HG02623 (cell line): ENCODE measurements around the gene SLC7A6OS.
A peak's percentile ranks its signal among the peaks of the same experiment; 100 is the strongest.

Source experiments
- ATAC-seq: cut with Tn5 transposase; IDR thresholded peaks from one replicate; pipeline ENCODE4 v1.9.1; 2021; ENCODE audit warnings: moderate library complexity; ENCODE audit not compliant: unreplicated experiment

The SLC7A6OS gene

GRCh38 chr16:68345351-68345810 lies 34.6 kb upstream of the SLC7A6OS start:
- ATAC-seq: no peak

DNA sequence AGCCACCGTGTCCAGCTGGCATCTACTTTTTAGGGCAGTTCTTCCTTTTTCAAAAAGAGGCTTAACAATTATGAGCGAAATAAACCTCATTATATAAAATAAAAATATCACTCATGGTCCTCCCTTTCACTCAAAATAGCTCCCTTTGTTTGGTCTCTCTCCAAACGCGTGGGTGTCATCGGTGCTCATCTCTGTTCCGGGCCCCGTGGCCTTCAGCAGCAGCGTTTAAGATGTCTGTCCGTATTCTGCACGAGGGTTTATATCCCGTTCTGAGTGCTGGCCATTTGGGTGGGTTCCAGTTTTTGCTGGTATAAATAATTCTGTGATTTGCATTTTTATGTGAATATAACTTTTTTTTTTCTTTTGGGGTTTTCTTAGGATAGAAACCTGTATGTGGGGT lies 33.5 kb upstream of the SLC7A6OS start:
- ATAC-seq: no peak

- ATAC-seq: no peak
These were observed 32.4 kb upstream of the SLC7A6OS start for GRCh38 chr16:68343137-68343536.

DNA sequence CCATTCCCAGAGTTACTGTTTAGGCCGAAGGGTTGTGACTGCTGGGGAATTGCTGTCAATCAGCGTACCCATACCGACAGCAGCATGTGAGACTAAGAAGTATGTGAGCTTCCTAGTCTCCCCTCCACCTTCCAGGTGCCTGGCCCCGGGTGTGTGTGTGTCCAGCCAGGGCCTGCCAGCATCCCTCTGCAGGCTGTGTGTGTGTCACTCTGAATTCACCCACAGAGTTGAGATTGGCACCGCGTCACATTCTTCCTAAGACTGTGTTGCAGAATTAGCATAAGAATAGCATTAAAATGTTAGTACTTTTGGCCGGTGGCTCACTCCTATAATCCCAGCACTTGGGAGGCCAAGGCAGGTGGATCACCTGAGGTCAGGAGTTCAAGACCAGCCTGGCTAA lies 31.9 kb upstream of the SLC7A6OS start:
- no peak for ATAC-seq

GRCh38 chr16:68339214-68339613 lies 28.5 kb upstream of the SLC7A6OS start:
- no peak for ATAC-seq

GRCh38 chr16:68338326-68339119 lies 27.8 kb upstream of the SLC7A6OS start:
- no peak for ATAC-seq

- no peak for ATAC-seq
These were observed 24.4 kb upstream of the SLC7A6OS start for GRCh38 chr16:68335175-68335574.

DNA sequence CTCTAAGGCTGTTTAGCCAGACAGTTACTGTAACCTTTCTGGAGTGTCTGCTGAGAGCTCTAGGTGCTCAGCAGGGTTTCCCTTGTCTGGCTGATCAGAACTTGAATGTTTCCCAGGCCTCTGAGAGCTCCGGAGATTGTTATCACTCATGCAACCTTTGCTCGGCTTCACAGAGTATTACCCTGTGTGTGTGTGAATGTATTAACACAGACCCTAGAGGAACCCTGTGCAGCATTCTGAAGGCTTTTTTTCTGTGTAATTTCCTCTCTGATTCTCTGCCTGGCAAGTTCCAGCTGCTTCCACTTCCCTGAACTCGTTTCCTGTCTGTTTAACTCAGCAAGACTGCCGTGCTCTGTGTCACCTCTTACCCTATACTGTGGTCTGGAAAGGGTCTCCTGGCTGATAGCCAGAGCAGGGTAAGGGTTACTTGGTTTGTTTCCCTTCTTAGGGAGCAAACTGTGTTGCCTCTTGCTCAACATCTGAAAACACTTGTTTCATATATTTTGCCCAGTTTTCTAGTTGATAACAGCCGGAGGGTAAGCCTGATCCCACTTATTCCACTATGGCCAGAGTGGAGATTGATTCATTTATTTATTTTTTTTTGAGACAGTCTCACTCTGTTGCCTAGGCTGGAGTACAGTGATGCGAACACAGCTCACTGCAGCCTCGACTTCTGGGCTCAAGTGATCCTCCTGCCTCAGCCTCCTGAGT lies 21.8 kb upstream of the SLC7A6OS start:
- ATAC-seq: no peak

DNA sequence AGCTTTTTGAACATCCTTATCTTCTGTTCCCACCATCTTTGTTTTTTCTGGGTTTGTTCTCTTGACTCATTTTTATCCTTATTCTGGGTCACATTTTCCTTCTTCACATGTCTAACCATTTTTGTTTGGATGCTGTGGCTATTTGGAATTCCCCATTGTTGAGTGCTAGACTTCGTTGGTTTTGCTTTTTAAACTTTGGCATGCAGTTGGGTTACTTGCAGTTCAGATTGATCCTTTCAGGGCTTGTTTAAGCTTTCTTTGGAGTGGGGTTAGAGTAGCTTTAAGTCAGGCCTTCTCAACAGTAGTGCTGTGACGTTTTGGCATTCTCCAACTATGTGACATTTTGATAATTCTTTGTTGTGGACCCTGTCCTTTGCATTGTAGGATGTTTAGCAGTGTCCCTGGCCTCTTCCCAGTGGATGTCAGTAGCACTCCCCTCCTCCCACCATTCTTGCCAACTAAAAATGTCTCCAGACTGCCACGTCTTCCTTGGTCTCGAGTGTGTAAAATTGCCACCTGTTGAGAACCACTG lies 21.2 kb upstream of the SLC7A6OS start:
- ATAC-seq: no peak

- ATAC-seq: no peak
These were observed 18.2 kb upstream of the SLC7A6OS start for GRCh38 chr16:68328860-68329390.

DNA sequence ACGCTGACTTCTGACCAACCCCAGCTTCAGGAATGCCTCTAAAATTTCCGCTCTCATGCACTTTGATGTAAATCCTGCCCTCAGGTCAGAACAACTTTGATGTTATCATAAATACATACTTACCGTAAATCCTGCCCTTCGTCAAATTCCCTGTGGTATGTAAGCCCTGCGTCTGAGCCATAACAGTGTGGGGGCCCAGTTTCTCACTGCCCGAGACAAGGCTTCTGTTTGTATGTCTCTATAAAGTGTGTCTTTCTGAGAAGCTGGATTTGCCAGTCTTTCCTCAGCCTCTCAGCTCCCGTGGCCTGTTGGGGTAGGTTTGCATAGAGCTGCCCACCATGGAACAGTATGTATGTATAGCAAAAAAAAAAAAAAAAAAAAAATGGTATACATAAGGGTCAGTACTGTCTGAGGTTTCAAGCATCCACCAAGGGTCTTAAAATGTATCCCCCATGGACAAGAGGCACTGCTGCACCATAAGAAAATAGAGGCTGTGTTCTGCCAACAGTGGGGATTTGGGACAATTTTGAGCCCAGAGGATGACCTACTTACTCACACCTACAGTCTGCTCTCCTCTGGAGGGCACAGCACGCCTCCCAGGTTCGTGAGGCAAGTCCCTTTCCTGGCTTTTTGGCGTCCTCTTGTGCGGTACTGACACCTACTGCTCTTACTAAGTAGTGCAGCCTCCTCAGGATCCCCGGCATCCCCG lies 17.6 kb upstream of the SLC7A6OS start:
- peak; percentile 72 for ATAC-seq

- ATAC-seq: no peak
These were observed 14.1 kb upstream of the SLC7A6OS start for GRCh38 chr16:68324780-68325357.

GRCh38 chr16:68324336-68324735 lies 13.6 kb upstream of the SLC7A6OS start:
- no peak for ATAC-seq

GRCh38 chr16:68319185-68319908 lies 8.6 kb upstream of the SLC7A6OS start:
- no peak for ATAC-seq

DNA sequence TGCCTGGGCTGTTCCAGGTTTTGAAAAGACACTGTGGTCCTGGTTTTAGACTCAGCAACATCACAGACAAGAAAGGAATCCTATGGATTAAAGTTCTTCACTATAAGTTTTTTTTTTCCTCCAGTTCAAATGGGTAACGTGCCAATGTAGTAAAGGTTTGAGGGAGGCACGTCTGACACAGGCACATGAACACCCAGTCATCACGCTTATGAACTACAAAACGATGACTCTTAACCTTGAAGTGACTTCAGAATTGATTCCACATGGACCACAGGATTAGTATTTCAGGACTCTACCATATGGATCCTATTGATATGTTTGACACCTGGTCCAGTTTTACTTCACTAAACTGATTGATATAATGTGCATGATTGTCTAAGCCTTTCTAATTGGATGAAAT lies 2.4 kb upstream of the SLC7A6OS start:
- no peak for ATAC-seq

- ATAC-seq: peak; percentile 21
These were observed 341 bp downstream of the SLC7A6OS start for GRCh38 chr16:68310437-68310773.

DNA sequence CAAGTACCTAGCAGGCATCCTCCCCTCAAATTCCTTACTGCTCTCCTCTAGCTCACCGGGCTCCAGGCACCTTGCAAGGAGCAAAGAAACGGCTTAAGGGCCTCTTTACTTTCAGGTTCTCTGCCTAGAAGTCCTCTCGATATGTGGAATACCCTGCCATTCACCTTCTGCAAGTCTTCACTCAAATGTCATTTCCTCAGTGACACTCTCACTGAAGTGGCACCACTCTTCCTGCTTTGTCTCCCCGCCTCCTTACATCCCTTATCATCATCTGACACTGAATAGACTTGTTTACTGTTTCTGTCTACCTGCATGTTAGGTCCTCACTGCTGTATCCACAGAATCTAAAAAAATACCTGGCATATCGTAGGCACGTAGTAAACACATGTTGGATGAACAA lies 947 bp downstream of the SLC7A6OS start:
- no peak for ATAC-seq

DNA sequence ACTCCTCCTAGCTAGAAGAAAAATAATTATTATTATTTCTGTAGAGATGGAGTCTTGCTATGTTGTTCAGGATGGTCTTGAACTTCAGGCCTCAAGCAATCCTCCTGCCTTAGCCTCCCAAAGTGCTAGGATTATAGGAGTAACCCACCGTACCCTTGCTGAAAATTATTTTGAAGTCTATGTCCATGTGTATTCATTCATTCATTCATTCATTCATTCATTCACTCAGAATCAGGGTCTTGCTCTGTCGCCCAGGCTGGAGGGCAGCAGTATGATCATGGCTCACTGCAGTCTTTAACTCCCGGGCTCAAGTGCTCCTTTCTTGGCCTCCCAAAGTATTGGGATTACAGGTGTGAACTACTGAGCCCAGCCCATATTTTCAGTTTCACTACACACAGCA lies 4.1 kb downstream of the SLC7A6OS start:
- no peak for ATAC-seq

- no peak for ATAC-seq
These were observed 9.8 kb downstream of the SLC7A6OS start for GRCh38 chr16:68300734-68301459.
